Vagina (tissue), 2 donors: Measurements from ENCODE around the gene KDM8. TPM values are rescaled to one million over a fixed set of nuclear protein-coding genes. Genes with fewer than 3 reads are reported as not detected.
"Not testable (repeated sequence)": the region's sequence is repeated elsewhere in the genome, so short reads cannot be mapped to it uniquely, and the experiment has no call there.

Experiments used
- DNase-seq, 2 donors: peaks; one replicate each; pipeline ENCODE4 v3.0.0-alpha.2; 2017; ENCODE audit errors: extremely low spot score in 2 of 2
- H3K27ac ChIP-seq: fragments of 200-600 bp; sonication (generic); one replicate; pipeline ENCODE4 v1.5.1; 2019
- H3K27me3 ChIP-seq: fragments of 200-600 bp; sonication (generic); one replicate; pipeline ENCODE4 v1.5.1; 2019
- H3K36me3 ChIP-seq, 2 donors: fragments of 200-600 bp; sonication (generic); one replicate each; pipeline ENCODE4 v1.5.1; 2017 to 2019
- H3K4me1 ChIP-seq: fragments of 200-600 bp; sonication (generic); one replicate; pipeline ENCODE4 v1.5.1; 2019
- H3K4me3 ChIP-seq, 2 donors: fragments of 200-600 bp; sonication (generic); 1 replicate in 1 of 2; 2 replicates in 1 of 2; pipeline ENCODE4 v1.5.1; 2016 to 2019
- H3K9me3 ChIP-seq: fragments of 200-600 bp; sonication (generic); one replicate; pipeline ENCODE4 v1.5.1; 2019
- POLR2A ChIP-seq, 2 donors: fragments of 450-650 bp; IDR thresholded peaks; one replicate each; pipeline ENCODE4 v1.6.1; 2017; ENCODE audit warnings: antibody characterized with exemption in 2 of 2, mild to moderate bottlenecking in 2 of 2, moderate library complexity in 2 of 2
- POLR2AphosphoS5 ChIP-seq, 2 donors: sonication (generic); formaldehyde crosslinking; IDR thresholded peaks; one replicate each; pipeline ENCODE4 v1.9.0; 2017; ENCODE audit warnings: antibody characterized with exemption in 2 of 2, mild to moderate bottlenecking in 2 of 2, low read depth in 1 of 2; ENCODE audit not compliant: insufficient read depth in 1 of 2
- intact Hi-C: fragments of 100-400 bp; cut with DNase I; formaldehyde crosslinking; loops from one replicate; pipeline ENCODE4 v1.15.1; 2023
- total RNA-seq: library from RNA; depleted of rRNA; stranded (reverse); fragments of >200 nt; gene quantifications from one replicate; pipeline ENCODE4 v1.2.3, GENCODE V29; 2016
- TF ChIP-seq, protein P1 (sequence below), 3 experiments: fragments of 450-650 bp in 2 of 3; fragments of 200-600 bp in 1 of 3; sonication (generic) in 1 of 3; IDR thresholded peaks; one replicate each; pipeline ENCODE4 v1.5.1; 2017 to 2019; ENCODE audit warnings: antibody characterized with exemption in 3 of 3, mild to moderate bottlenecking in 2 of 3, moderate library complexity in 2 of 3

The KDM8 gene
- total RNA-seq, 1 donor from 2014 or later: 1.5 TPM

DNA sequence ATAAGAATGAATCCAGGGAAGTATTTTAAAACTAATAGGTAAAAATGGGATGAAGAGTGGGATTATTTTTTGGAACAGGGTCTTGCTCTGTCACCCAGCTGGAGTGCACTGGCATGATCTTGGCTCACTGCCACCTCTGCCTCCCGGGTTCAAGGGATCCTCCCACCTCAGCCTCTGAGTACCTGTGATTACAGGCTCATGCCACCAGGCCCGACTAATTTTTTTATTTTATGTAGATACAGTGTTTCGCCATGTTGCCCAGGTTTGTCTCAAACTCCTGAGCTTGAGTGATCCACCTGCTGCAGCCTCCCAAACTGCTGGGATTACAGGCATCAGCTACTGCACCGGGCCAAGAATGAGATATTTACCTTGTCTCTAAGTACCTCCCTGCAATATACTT lies 43.1 kb downstream of the KDM8 start:
- no peak overlapping the region for H3K4me3 ChIP-seq
- H3K9me3 ChIP-seq: no peaks in the 10 kb centered on the region
- peak in 1 of 2 donors; percentile 83 for DNase-seq
- intact Hi-C loops: no loop called here
- peaks cover 51% of the 10 kb centered on the region for H3K4me1 ChIP-seq
- peak overlapping the region; percentile 83 for H3K27ac ChIP-seq
- no peaks in the 10 kb centered on the region for H3K36me3 ChIP-seq
- no peaks in the 10 kb centered on the region for H3K27me3 ChIP-seq
- TF ChIP-seq, protein P1, sequence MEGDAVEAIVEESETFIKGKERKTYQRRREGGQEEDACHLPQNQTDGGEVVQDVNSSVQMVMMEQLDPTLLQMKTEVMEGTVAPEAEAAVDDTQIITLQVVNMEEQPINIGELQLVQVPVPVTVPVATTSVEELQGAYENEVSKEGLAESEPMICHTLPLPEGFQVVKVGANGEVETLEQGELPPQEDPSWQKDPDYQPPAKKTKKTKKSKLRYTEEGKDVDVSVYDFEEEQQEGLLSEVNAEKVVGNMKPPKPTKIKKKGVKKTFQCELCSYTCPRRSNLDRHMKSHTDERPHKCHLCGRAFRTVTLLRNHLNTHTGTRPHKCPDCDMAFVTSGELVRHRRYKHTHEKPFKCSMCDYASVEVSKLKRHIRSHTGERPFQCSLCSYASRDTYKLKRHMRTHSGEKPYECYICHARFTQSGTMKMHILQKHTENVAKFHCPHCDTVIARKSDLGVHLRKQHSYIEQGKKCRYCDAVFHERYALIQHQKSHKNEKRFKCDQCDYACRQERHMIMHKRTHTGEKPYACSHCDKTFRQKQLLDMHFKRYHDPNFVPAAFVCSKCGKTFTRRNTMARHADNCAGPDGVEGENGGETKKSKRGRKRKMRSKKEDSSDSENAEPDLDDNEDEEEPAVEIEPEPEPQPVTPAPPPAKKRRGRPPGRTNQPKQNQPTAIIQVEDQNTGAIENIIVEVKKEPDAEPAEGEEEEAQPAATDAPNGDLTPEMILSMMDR (IDR thresholded peaks at IDR 0.05): no peak
- TF ChIP-seq POLR2AphosphoS5 (IDR thresholded peaks at IDR 0.05; ENCODE audit: insufficient read depth in 1 of 2, low read depth in 1 of 2) (no peak), POLR2A (IDR thresholded peaks at IDR 0.05) (no peak)

DNA sequence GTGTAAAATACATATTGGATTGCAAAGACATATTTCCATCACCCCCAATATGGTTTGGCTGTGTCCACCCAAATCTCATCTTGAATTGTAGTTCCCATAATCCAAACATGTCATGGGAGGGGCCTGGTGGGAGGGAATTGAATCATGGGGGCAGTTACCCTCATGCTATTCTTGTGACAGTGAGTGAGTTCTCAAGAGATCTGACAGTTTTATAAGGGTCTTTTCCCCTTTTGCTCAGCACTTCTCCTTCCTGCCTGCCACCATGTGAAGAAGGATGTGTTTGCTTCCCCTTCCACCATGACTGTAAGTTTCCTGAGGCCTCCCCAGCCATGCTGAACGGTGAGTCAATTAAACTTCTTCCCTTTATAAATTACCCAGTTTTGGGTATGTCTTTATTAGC lies 43.8 kb downstream of the KDM8 start:
- H3K4me3 ChIP-seq, H3K9me3 ChIP-seq, H3K36me3 ChIP-seq, intact Hi-C loops, H3K27me3 ChIP-seq: not testable (repeated sequence)
- Histone ChIP-seq H3K4me1 (peaks cover 45% of the 10 kb centered on the region), H3K27ac (peak overlapping the region; percentile 83)
- peak in 1 of 2 donors; percentile 47 for DNase-seq

DNA sequence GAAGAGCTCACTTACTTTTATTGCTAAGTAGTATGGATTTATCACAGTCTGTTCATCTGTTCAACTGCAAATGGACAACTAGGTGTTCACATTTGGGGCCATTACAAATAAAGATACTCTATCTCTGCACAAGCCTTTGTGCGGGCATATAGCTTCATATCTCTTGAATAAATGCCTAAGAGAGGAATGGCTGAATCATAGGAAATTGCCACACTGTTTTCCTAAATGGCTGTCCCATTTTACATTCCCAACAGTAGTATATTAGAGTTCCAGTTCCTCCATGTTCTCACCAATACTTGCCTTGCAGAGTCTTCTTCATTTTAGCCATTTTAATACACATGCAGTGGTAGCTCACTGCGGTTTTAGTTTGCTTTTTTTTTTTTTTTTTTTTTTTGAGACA lies 44.7 kb downstream of the KDM8 start:
- peaks cover 40% of the 10 kb centered on the region for H3K4me1 ChIP-seq
- no peak for DNase-seq

DNA sequence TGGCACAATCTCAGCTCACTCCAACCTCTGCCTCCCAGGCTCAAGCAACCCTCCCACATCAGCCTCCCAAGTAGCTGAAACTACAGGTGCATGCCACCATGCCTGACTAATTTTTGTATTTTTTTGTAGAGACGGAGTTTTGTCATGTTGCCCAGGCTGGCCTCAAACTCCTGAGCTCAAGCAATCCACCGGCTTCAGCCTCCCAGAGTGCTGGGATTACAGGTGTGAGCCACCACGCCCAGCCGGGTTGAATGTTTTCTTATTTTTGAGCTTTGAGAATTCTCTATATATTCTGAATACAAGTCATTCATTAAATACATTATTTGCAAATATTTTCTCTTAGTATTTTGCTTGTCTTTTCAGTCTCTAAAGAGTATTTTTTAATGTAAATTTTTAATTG lies 45.6 kb downstream of the KDM8 start:
- H3K4me3 ChIP-seq, H3K9me3 ChIP-seq, DNase-seq, intact Hi-C loops, H3K27me3 ChIP-seq, H3K27ac ChIP-seq, H3K36me3 ChIP-seq: not testable (repeated sequence)
- peaks cover 40% of the 10 kb centered on the region for H3K4me1 ChIP-seq

More for the DNA sequence above, 44.7 kb downstream of the KDM8 start:
- Histone ChIP-seq H3K4me3 (no peak overlapping the region), H3K9me3 (no peaks in the 10 kb centered on the region), H3K27me3 (no peaks in the 10 kb centered on the region), H3K27ac (no peak overlapping the region), H3K36me3 (no peaks in the 10 kb centered on the region)
- intact Hi-C loops: no loop called here
- TF ChIP-seq POLR2AphosphoS5 (IDR thresholded peaks at IDR 0.05; ENCODE audit: insufficient read depth in 1 of 2, low read depth in 1 of 2) (no peak), POLR2A (IDR thresholded peaks at IDR 0.05) (no peak)
- TF ChIP-seq, protein P1 (IDR thresholded peaks at IDR 0.05): no peak

DNA sequence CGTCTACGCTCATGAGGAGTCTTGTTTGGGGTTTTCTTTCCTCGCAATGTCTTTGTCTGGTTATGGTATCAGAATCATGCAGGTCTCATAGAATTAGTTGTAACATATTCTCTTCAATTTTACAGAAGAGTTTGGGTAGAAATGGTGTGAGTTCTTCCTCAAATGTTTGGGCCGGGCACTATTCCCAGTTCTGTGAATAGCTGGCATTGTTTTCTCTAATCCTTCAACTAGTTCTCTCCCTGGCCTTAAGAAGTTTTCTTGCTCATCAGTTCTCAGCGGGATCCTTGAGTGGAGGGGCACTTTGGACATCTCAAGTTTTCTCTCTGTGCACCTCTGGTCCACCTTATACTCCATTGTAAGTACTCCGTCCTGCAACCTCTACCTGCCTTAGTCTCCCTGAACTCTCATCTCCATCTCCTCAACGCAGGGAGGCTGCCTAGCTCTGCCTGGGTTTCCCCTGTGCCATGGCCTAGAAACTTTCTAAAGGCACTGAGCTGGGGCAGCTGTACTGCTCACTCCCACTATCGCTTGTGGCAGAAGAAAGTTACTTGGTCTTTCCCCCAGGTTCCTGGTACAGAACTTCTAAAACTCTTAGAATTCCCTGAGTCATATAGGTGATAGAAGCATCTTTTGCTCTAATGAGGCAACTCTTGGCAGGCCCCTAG lies 48.3 kb downstream of the KDM8 start:
- H3K4me1 ChIP-seq: peaks cover 25% of the 10 kb centered on the region
- peak in 1 of 2 donors; percentile 64 for DNase-seq
- no peaks in the 10 kb centered on the region for H3K9me3 ChIP-seq
- no peak overlapping the region for H3K4me3 ChIP-seq
- no peak for TF ChIP-seq POLR2AphosphoS5 (IDR thresholded peaks at IDR 0.05; ENCODE audit: insufficient read depth in 1 of 2, low read depth in 1 of 2)
- no peak for TF ChIP-seq POLR2A (IDR thresholded peaks at IDR 0.05)
- TF ChIP-seq, protein P1 (IDR thresholded peaks at IDR 0.05): no peak
- peaks cover 0 to 12% of the 10 kb centered on the region in 2 donors for H3K36me3 ChIP-seq
- H3K27me3 ChIP-seq: no peaks in the 10 kb centered on the region
- H3K27ac ChIP-seq: no peak overlapping the region
- intact Hi-C loops: no loop called here

DNA sequence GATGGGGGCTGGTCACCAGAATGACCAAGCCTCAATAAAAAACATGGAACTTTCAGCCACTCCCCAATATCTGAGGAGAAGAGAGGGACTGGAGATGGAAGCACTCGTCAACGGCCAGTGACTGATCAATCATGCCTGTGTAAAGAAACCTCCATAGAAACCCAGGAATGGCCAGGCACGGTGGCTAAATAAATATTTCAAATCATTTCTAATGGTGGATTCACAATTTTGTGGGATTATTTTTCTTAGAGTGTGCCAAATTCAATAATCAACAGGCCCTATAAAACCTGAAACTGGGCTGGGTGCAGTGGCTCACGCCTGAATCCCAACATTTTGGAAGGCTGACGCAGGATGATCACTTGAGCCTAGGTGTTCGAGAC lies 48.9 kb downstream of the KDM8 start:
- TF ChIP-seq, protein P1 (IDR thresholded peaks at IDR 0.05): no peak
- TF ChIP-seq POLR2A (IDR thresholded peaks at IDR 0.05): no peak
- no peak for TF ChIP-seq POLR2AphosphoS5 (IDR thresholded peaks at IDR 0.05; ENCODE audit: insufficient read depth in 1 of 2, low read depth in 1 of 2)
- peaks cover 27% of the 10 kb centered on the region for H3K4me1 ChIP-seq
- no peak overlapping the region for H3K27ac ChIP-seq
- no peak overlapping the region for H3K4me3 ChIP-seq
- intact Hi-C loops: no loop called here
- H3K27me3 ChIP-seq: no peaks in the 10 kb centered on the region
- DNase-seq: peak in 1 of 2 donors; percentile 56
- H3K36me3 ChIP-seq: peaks cover 0 to 12% of the 10 kb centered on the region in 2 donors
- no peaks in the 10 kb centered on the region for H3K9me3 ChIP-seq
